GM19328 (cell line): Measurements from ENCODE around the gene GLOD5.
"Not testable (repeated sequence)": the region's sequence is repeated elsewhere in the genome, so short reads cannot be mapped to it uniquely, and the experiment has no call there.

Experiments
- ATAC-seq: cut with Tn5 transposase; IDR thresholded peaks from one replicate; pipeline ENCODE4 v1.9.1; 2021; ENCODE audit warnings: mild to moderate bottlenecking, moderate library complexity; ENCODE audit not compliant: unreplicated experiment

Gene GLOD5

DNA sequence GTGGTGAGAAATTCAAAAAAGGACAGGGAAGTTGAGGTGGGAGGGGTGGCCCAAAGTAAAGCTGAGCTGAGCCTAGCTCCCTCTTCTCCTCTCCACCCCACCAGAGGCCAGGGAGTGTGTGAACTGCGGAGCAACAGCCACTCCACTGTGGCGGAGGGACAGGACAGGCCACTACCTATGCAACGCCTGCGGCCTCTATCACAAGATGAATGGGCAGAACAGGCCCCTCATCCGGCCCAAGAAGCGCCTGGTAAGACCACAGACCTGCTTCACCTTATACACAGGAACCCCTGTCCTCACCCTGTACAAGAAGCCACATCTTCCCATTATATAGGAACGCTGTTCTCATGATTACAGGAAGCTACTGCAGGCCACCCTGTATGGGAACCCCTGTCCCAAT lies 30.7 kb downstream of the GLOD5 start:
- no peak for ATAC-seq

DNA sequence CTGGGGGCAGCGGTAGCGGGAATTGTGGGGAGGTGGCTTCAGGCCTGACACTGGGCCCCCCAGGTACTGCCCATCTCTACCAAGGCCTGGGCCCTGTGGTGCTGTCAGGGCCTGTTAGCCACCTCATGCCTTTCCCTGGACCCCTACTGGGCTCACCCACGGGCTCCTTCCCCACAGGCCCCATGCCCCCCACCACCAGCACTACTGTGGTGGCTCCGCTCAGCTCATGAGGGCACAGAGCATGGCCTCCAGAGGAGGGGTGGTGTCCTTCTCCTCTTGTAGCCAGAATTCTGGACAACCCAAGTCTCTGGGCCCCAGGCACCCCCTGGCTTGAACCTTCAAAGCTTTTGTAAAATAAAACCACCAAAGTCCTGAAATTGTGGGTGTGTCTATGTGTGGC lies 32.4 kb downstream of the GLOD5 start:
- ATAC-seq: no peak

DNA sequence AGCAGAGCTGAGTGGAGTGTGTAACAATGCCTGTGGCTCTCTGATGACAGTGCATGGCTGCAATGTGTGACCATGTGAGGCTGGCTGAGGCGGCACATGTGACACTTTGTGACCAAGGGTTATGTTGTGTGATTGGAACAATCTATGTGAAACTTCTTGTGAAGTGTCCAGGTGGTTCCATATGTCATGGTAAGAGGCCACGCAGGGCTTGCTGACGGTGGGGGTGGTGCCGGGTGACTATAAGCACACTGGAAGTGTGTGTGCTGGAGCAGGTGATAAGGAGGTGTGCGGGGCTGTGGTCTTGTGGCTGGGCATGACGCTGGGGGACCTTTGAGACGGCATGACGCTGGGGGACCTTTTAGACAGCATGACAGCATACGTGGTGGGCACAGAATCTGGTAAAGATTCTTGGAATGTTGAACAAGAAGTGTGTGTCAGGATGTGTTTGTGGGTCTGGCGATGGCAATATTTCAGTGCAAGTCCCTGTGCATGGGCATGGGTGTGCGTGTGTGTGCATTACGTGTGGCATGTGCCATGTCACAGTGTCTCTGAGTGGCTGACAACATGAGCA lies 32.9 kb downstream of the GLOD5 start:
- ATAC-seq: no peak

DNA sequence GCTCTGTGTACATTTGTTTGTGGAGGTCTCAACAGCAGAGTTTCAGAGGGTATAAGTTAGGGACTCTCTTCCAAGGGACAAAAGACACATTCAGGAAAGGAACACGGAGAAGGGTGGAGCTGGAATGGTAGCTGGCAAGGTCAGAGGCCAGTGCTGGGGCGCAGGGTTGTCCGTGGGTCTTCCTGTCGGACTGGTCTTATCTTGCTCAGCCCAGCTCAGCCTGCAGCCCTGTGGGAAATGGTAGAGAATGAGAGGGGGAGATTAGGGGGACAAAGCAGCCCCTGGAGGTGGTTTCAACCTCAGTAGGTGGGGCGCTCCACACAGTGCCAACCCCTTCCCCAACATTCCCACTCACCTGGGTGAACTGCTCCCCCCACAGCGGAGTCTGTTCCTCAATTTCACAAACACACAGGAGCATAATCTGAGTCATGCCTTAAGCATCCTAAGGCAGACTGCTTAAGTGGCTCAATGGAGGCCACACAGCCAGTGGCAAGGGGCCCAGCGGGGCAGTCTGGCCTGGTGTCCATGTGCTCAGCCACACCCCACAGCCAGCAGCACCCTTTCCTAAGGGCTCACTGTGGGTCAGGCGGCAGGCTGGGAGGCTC lies 33.5 kb downstream of the GLOD5 start:
- ATAC-seq: no peak

DNA sequence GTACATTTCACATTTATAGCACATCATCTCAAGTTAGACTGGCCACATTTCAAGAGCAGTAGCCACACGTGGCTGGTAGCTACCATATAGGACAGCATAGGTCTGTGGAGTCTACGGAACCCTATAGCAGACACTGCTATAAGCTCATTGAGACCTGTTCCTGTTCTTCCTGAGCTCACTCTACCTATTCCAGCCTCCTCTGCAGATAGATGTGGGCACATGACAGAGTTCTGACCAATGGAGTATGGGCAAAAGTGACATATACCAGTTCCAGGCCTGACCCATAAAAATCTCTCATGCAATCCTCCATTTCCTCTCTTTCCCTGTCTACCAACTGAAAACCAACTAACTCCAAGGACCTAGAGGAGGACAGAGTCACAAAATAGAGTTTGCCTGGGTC lies 36.8 kb downstream of the GLOD5 start:
- no peak for ATAC-seq

DNA sequence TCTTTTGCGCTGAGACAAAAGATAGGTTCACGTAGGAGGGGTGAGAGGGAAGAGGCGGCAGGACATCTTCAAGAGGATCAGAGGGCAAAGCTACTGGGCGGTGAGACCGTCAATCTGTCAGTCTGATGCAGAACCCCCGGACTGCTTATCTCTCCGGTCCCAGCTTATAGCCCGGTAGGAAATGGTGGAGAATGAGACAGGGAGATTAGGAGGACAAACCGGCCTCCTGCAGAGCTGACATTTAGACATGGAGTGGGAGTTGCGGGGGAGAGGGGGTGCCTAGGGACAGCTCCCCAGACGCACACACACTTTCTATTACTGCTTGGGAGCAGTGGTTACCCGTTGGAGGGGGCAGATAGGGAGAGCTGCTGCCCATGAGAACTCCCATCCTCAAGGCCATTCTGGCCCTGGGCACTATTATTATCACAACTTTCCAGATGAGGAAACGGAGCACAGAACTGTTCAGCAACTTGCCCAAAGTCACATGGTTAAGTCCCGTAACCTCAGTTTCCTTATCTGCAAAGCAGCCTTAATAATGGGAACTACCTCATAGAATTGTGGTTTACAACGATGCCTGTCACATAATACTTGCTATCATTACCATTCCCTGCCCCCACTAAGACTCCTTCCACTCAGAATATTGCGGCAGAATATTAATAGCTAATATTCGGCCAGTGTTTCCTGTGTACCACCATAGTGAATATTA lies 39.2 kb downstream of the GLOD5 start:
- ATAC-seq: no peak

DNA sequence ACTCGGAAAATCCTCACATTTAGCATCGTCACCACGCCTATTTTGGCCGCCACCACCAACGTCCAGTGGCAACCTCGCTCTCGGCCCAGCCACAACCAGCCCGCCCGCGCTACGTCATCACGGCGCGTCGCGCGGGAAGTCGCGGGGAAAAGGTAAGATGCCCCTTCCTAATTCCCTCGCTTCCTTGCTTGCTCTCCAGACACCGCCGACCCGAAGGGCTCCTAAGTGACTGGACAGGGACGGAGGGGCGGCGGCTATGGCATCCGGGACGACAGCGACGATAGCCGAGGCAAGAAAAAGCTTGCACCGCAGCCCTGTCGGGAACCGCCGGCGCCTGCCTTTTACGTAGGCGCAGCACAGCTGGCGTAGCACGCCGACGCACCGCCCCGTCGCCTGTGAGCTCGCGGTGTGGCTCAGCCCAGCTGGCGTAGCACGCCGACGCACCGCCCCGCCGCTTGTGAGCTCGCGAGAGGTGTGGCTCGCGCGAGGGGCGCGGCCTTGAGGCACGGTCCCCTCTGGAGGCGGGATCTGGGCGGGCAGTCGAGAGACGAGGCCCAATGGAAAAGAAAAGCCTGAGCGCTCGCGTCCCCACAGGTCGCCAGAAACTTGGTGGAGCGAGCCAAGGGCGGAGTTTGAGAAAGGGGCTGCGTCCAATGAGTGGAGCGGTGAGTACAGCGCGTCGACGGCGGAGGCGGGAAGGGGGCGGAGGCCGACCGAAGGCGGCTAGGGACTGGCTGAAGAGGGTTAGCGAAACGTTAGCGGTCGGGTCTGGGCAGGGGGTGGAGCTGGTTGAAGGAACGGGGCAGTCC lies 39.9 kb downstream of the GLOD5 start, which contains the start of gene HDAC6:
TSS of gene HDAC6 (plus strand) at position 788 of the 809 bp plus-strand sequence. CDS start 626 bp downstream, outside the sequence.
- ATAC-seq: peak; percentile 81

DNA sequence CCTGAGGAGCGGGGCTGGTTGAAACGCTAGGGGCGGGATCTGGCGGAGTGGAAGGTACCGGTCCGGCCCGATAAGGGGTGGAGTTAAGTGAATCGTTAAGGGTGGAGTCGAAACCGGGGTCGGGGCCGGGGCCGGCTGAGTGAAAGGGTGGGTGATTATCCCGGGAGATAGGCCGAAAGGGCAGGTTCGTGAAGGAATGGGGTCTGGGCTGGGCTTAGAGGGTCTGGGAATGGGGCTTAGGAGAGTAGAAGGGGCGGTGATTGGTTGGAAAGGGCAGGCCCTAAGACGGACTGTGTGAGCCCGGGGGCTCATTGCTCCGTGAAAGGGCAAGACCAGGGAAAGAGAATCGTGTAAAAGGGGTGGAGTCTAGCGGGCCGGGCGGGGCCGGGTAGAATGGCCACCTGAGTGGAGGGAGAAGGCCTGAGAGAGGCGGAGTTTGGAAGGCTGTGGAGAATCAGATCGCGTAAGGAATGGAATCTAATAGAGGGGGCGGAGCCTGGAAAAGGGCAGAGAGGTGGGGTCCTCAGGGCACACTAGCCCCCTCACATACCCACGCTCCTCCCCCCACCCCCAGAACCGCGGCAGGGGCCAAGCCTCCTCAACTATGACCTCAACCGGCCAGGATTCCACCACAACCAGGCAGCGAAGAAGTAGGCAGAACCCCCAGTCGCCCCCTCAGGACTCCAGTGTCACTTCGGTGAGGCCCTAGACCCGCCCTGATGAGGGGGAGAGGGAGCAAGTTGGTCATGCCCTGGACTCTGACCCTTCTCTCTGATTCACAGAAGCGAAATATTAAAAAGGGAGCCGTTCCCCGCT lies 40.8 kb downstream of the GLOD5 start:
- peak; percentile 30 for ATAC-seq

DNA sequence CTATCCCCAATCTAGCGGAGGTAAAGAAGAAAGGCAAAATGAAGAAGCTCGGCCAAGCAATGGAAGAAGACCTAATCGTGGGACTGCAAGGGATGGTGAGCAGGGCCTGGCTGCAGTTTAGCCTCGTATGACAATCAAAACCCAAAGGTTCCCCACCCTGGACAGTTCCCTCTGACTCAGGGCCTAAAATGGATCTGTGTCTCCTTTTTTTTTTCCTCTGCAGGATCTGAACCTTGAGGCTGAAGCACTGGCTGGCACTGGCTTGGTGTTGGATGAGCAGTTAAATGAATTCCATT lies 41.3 kb downstream of the GLOD5 start:
- no peak for ATAC-seq

DNA sequence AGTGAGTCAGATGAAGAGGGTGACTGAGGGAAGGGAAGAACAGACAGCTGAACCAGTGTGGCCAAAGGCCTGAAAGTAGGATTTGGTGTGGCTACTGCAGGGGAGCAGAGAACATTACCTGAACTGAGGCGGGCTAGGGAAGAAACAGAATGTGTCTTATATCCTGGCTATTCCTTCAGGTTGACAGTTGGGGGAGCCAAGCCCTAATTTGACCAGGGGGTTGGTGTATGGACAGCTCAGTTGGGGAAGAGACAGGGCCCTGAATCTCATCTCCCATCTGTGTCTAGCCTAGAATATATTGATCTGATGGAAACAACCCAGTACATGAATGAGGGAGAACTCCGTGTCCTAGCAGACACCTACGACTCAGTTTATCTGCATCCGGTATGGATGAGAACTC lies 44.5 kb downstream of the GLOD5 start:
- ATAC-seq: no peak

DNA sequence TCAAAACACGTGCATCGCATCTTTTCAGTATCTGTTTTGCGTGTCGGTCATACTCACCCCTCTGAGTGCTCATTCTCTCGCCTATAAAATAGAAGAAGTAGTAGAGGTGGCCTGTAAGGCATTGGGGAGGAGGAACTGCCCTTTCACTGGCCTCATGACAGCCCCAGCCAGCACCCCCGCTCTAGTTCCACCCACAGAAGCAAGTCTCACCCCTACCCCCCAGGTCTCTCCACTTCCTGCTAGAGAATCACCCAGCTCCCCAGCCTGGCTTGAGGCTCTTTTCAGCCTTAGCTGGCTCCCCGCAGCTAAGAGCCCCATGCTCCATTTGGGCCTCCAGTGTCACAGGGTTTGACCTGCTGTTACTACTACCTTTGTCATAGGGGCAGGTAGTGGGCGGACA lies 52.1 kb downstream of the GLOD5 start:
- ATAC-seq: no peak

DNA sequence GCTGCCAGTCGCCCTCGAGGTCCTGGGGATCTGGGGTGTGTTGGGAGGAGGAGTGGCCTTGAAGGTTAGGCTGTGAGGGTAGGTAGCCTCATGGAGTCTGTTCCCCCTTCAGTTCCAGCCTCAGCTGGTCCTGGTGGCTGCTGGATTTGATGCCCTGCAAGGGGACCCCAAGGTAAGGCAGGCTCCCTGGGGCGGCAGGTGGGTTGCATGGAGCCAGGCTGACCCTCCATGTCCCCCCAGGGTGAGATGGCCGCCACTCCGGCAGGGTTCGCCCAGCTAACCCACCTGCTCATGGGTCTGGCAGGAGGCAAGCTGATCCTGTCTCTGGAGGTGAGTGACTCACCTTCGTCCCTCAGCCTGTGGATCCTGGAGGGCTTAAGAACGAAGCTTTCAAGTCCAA lies 53.2 kb downstream of the GLOD5 start:
- ATAC-seq: no peak

DNA sequence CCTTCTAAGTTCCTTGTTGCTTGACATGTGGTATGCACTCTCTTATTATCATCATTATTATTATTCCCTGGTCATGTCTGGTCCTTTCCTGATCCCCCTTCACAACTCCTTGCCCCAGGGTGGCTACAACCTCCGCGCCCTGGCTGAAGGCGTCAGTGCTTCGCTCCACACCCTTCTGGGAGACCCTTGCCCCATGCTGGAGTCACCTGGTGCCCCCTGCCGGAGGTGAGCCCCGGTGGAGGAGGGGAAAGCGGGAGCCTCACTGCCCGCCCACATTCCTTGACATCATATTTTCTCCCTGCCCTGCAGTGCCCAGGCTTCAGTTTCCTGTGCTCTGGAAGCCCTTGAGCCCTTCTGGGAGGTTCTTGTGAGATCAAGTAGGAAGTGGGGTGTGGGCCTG lies 53.7 kb downstream of the GLOD5 start:
- no peak for ATAC-seq

DNA sequence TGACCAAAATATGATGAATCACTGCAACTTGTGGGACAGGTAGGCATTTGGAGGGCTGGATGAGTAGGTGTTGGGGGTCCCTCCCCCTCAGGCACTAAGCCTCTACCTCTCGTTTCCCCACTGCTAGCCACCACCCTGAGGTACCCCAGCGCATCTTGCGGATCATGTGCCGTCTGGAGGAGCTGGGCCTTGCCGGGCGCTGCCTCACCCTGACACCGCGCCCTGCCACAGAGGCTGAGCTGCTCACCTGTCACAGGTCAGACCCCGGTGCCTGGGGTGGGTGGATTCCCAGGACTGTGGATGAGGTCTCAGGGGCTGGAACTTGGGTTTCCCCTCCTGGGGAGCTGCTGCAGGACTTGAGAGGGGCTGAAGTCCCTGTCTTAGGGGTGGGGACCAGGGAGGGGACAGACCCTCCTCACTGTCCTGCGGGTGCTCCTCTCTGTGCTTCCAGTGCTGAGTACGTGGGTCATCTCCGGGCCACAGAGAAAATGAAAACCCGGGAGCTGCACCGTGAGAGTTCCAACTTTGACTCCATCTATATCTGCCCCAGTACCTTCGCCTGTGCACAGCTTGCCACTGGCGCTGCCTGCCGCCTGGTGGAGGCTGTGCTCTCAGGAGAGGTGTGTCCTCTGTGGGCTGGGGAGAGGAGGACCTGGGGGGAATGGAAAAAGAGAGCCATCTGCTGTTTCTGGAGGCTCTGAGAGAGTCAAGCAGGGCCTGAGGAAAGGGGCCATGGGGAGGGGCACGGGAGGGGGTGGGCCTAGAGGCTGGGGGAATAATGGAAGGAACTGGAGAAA lies 54.7 kb downstream of the GLOD5 start:
- ATAC-seq: no peak

DNA sequence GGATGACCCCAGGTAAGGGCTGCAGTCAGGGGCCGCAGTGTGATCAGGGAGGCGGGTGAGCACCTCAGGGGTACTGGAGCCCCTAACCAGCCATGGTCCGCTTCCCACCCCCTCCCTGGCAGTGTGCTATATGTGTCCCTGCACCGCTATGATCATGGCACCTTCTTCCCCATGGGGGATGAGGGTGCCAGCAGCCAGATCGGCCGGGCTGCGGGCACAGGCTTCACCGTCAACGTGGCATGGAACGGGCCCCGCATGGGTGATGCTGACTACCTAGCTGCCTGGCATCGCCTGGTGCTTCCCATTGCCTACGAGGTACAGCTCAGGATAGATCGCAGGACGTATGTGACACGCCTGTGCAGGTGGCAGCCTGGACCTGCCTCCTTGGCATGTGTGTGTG lies 56.6 kb downstream of the GLOD5 start:
- no peak for ATAC-seq

DNA sequence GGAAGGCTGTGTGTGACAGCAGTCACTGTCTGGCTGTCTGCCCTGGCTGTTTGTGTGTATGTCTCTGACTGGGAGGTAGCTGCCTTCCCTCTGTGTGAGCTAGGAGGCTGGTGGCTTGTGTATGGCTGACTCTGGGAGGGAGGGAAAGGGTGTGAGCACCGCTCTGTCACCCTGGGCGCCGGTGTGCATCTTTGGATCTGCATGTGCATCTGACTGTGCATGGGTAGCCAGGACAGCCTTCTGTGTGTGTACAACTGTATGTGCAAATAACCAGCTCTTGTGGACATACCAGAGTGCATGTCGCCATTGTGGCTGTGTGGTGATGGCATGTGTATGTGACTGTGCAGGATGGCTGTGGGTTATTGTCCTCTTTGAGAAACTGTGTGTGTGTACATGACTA lies 57.3 kb downstream of the GLOD5 start:
- ATAC-seq: no peak

DNA sequence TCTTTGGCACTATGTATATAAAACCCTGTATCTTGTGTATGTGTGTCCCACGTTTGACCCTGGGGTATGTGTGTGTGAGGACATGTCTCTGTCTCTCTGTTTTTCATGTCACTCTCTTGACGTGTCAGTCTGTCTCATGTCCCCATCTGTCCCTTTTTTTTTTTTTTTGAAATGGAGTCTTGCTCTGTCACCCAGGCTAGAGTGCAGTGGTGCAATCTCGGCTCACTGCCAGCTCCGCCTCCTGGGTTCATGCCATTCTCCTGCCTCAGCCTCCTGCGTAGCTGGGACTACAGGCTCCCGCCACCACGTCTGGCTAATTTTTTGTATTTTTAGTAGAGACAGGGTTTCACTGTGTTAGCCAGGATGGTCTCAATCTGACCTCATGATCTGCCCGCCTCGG lies 57.8 kb downstream of the GLOD5 start:
- ATAC-seq: not testable (repeated sequence)

DNA sequence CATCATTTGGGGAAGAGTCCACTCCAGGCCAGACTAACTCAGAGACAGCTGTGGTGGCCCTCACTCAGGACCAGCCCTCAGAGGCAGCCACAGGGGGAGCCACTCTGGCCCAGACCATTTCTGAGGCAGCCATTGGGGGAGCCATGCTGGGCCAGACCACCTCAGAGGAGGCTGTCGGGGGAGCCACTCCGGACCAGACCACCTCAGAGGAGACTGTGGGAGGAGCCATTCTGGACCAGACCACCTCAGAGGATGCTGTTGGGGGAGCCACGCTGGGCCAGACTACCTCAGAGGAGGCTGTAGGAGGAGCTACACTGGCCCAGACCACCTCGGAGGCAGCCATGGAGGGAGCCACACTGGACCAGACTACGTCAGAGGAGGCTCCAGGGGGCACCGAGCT lies 61.5 kb downstream of the GLOD5 start:
- no peak for ATAC-seq
